ENCODE data around the gene ZNF442. TPM values are rescaled to one million over a fixed set of nuclear protein-coding genes. Genes with fewer than 3 reads are reported as not detected.
A peak's percentile ranks its signal among the peaks of the same experiment; 100 is the strongest.
"Not testable (repeated sequence)": the region's sequence is repeated elsewhere in the genome, so short reads cannot be mapped to it uniquely, and the experiment has no call there.

Gene ZNF442
- total and polyA plus RNA-seq, 3 donors from 2014 or later, result 1.3 to 4.9 (median 2.7) TPM

GRCh38 chr19:12380444-12380737 is 14.9 kb upstream of the ZNF442 start:
- TF ChIP-seq, protein P1, sequence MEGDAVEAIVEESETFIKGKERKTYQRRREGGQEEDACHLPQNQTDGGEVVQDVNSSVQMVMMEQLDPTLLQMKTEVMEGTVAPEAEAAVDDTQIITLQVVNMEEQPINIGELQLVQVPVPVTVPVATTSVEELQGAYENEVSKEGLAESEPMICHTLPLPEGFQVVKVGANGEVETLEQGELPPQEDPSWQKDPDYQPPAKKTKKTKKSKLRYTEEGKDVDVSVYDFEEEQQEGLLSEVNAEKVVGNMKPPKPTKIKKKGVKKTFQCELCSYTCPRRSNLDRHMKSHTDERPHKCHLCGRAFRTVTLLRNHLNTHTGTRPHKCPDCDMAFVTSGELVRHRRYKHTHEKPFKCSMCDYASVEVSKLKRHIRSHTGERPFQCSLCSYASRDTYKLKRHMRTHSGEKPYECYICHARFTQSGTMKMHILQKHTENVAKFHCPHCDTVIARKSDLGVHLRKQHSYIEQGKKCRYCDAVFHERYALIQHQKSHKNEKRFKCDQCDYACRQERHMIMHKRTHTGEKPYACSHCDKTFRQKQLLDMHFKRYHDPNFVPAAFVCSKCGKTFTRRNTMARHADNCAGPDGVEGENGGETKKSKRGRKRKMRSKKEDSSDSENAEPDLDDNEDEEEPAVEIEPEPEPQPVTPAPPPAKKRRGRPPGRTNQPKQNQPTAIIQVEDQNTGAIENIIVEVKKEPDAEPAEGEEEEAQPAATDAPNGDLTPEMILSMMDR (IDR thresholded peaks at IDR 0.05), result no peak
- no peak for TF ChIP-seq POLR2A (IDR thresholded peaks at IDR 0.05)
- Histone ChIP-seq H3K27me3 (no peaks in the 10 kb centered on the region), H3K36me3 (ENCODE audit: low read depth, missing control alignments) (no peaks in the 10 kb centered on the region), H3K9me3 (no peaks in the 10 kb centered on the region), H3K4me1 (no peaks in the 10 kb centered on the region), H3K4me3 (no peak overlapping the region), H3K27ac (no peak overlapping the region)
- intact Hi-C loops (cut with DNase I; ENCODE audit: low total_unique reads), result no loop called here
- no peak for DNase-seq
- 86 to 94% methylated on average over 2 of the region's 2 CpGs for WGBS, 2 donors

GRCh38 chr19:12379732-12380443 is 14.4 kb upstream of the ZNF442 start:
- no peaks in the 10 kb centered on the region for H3K36me3 ChIP-seq (ENCODE audit: low read depth, missing control alignments)
- H3K4me1 ChIP-seq, result no peaks in the 10 kb centered on the region
- H3K4me3 ChIP-seq, result no peak overlapping the region
- H3K27ac ChIP-seq, result no peak overlapping the region
- TF ChIP-seq, protein P1 (IDR thresholded peaks at IDR 0.05), result no peak
- no peak for TF ChIP-seq POLR2A (IDR thresholded peaks at IDR 0.05)
- no peak for DNase-seq
- WGBS, 2 donors, result 90 to 91% methylated on average over 5 of the region's 5 CpGs
- H3K9me3 ChIP-seq, result no peaks in the 10 kb centered on the region
- no peaks in the 10 kb centered on the region for H3K27me3 ChIP-seq
- intact Hi-C loops (cut with DNase I; ENCODE audit: low total_unique reads), result no loop called here

- Histone ChIP-seq H3K4me3 (no peak overlapping the region), H3K36me3 (ENCODE audit: low read depth, missing control alignments) (no peaks in the 10 kb centered on the region), H3K27me3 (no peaks in the 10 kb centered on the region), H3K9me3 (no peaks in the 10 kb centered on the region), H3K27ac (no peak overlapping the region), H3K4me1 (no peaks in the 10 kb centered on the region)
- no peak for DNase-seq
- 86 to 91% methylated on average over 1 of the region's 1 CpG for WGBS, 2 donors
- intact Hi-C loops (cut with DNase I; ENCODE audit: low total_unique reads), result no loop called here
- TF ChIP-seq, protein P1 (IDR thresholded peaks at IDR 0.05), result no peak
- no peak for TF ChIP-seq POLR2A (IDR thresholded peaks at IDR 0.05)
Measured at GRCh38 chr19:12374026-12374425, 8.5 kb upstream of the ZNF442 start.

GRCh38 chr19:12364391-12365235 is 870 bp downstream of the ZNF442 start:
- Histone ChIP-seq H3K36me3 (ENCODE audit: low read depth, missing control alignments) (no peaks in the 10 kb centered on the region), H3K4me3 (peak overlapping the region; percentile 72 to 90), H3K27me3 (no peaks in the 10 kb centered on the region), H3K27ac (peak overlapping the region; percentile 87 to 91), H3K9me3 (no peaks in the 10 kb centered on the region), H3K4me1 (peaks cover 4% of the 10 kb centered on the region)
- peak; percentile 49 for DNase-seq
- intact Hi-C loops (cut with DNase I; ENCODE audit: low total_unique reads), result no loop called here
- 3 to 4% methylated on average over 28 of the region's 28 CpGs for WGBS, 2 donors
- TF ChIP-seq POLR2A (IDR thresholded peaks at IDR 0.05), result no peak
- TF ChIP-seq, protein P1 (IDR thresholded peaks at IDR 0.05), result no peak

DNA sequence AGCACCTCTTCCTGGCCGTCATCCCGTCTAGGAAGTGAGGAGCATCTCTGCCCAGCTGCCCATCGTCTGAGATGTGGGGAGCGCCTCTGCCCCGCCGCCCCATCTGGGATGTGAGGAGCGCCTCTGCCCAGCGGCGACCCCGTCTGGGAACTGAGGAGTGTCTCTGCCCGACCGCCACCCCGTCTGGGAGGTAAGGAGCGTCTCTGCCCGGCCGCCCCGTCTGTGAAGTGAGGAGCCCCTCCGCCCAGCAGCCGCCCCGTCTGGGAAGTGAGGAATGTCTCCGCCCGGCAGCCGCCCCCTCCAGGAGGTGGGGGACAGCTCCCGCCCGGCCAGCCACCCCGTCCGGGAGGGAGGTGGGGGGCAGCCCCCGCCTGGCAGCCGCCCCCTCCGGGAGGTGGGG is 3.2 kb downstream of the ZNF442 start:
- DNase-seq; intact Hi-C loops (cut with DNase I; ENCODE audit: low total_unique reads); H3K27ac ChIP-seq; H3K27me3 ChIP-seq; H3K4me1 ChIP-seq; H3K36me3 ChIP-seq (ENCODE audit: low read depth, missing control alignments); H3K9me3 ChIP-seq: not testable (repeated sequence)
- WGBS, 2 donors, result 61 to 85% methylated on average over 4 to 21 of the region's 30 CpGs
- H3K4me3 ChIP-seq, result peak overlapping the region in 1 of 2 donors; percentile 4
